Astrocyte (in vitro differentiated cells and primary cell): ENCODE data around the gene AUTS2. TPM values are rescaled to one million over a fixed set of nuclear protein-coding genes. Genes with fewer than 3 reads are reported as not detected.
A peak's percentile ranks its signal among the peaks of the same experiment; 100 is the strongest.

Source experiments
- DNase-seq: peaks from one replicate; pipeline ENCODE4 v3.0.0-alpha.2; 2010; ENCODE audit warnings: low read depth
- FAIRE-seq: peaks from 2 replicates; lab custom pipeline; 2011; peaks lifted over from hg19 to GRCh38; lab: Jason Lieb, UNC
- H2AFZ ChIP-seq: 2 replicates; pipeline ENCODE4 v1.6.0; 2012; ENCODE audit warnings: low read depth, low read length, inconsistent platforms
- H3K27ac ChIP-seq: 2 replicates; pipeline ENCODE4 v1.5.1; 2011; ENCODE audit warnings: low read depth, low read length, inconsistent platforms
- H3K27me3 ChIP-seq: 2 replicates; pipeline ENCODE4 v1.6.0; 2011; ENCODE audit warnings: low read length, inconsistent platforms; ENCODE audit not compliant: insufficient read depth
- H3K36me3 ChIP-seq: 2 replicates; pipeline ENCODE4 v1.5.1; 2011; ENCODE audit warnings: low read length, inconsistent platforms; ENCODE audit not compliant: insufficient read depth
- H3K4me1 ChIP-seq: 2 replicates; pipeline ENCODE4 v1.5.1; 2011; ENCODE audit warnings: low read length, inconsistent platforms; ENCODE audit not compliant: insufficient read depth
- H3K4me2 ChIP-seq: 2 replicates; pipeline ENCODE4 v1.6.0; 2012; ENCODE audit warnings: low read length, inconsistent platforms
- H3K4me3 ChIP-seq: 2 replicates; pipeline ENCODE4 v1.5.1; 2011; ENCODE audit warnings: low read depth, mild to moderate bottlenecking, low read length, inconsistent platforms; ENCODE audit not compliant: insufficient read depth
- H3K79me2 ChIP-seq: 2 replicates; pipeline ENCODE4 v1.6.0; 2012; ENCODE audit warnings: mild to moderate bottlenecking, low read length, inconsistent platforms; ENCODE audit not compliant: insufficient read depth
- H3K9ac ChIP-seq: 2 replicates; pipeline ENCODE4 v1.6.0; 2012; ENCODE audit warnings: mild to moderate bottlenecking, low read length, inconsistent platforms
- H3K9me3 ChIP-seq: 2 replicates; pipeline ENCODE4 v1.5.1; 2012; ENCODE audit warnings: low read depth, mild to moderate bottlenecking, low read length, inconsistent platforms; ENCODE audit not compliant: insufficient read depth
- H4K20me1 ChIP-seq: 2 replicates; pipeline ENCODE4 v1.6.0; 2012; ENCODE audit warnings: low read length, inconsistent platforms; ENCODE audit not compliant: insufficient read depth
- H3K27ac Mint-ChIP-seq: one replicate; pipeline ENCODE4 v1.8.0; 2021; ENCODE audit warnings: mild to moderate bottlenecking, mixed read lengths; ENCODE audit not compliant: unreplicated experiment
- H3K27me3 Mint-ChIP-seq: one replicate; pipeline ENCODE4 v1.8.0; 2021; ENCODE audit warnings: low read depth, mixed read lengths; ENCODE audit not compliant: unreplicated experiment
- H3K36me3 Mint-ChIP-seq: one replicate; pipeline ENCODE4 v1.8.0; 2021; ENCODE audit warnings: low read depth, mixed read lengths; ENCODE audit not compliant: unreplicated experiment
- H3K4me1 Mint-ChIP-seq: one replicate; pipeline ENCODE4 v1.8.0; 2021; ENCODE audit warnings: low read depth, mixed read lengths; ENCODE audit not compliant: unreplicated experiment
- H3K4me3 Mint-ChIP-seq: one replicate; pipeline ENCODE4 v1.8.0; 2021; ENCODE audit warnings: mild to moderate bottlenecking, moderate library complexity, mixed read lengths; ENCODE audit not compliant: unreplicated experiment
- H3K9me3 Mint-ChIP-seq: one replicate; pipeline ENCODE4 v1.8.0; 2021; ENCODE audit warnings: mild to moderate bottlenecking, mixed read lengths; ENCODE audit not compliant: unreplicated experiment
- EZH2 ChIP-seq: IDR thresholded peaks from 2 replicates; pipeline ENCODE4 v1.6.1; 2012; ENCODE audit warnings: mild to moderate bottlenecking, low read length, inconsistent platforms; ENCODE audit not compliant: insufficient read depth
- total RNA-seq: library from RNA; stranded (reverse); gene quantifications from 2 replicates; pipeline ENCODE4 v1.2.1, GENCODE V29; 2021
- TF ChIP-seq, protein P1 (sequence below): IDR thresholded peaks from 2 replicates; pipeline ENCODE4 v1.5.1; 2011; ENCODE audit warnings: low read depth, mild to moderate bottlenecking, inconsistent platforms, low read length, moderate library complexity; ENCODE audit not compliant: insufficient read depth

The AUTS2 gene
- total RNA-seq, 1 donor from 2014 or later = 73.2 TPM

GRCh38 chr7:70696201-70696754 lies 1098.0 kb downstream of the AUTS2 start:
- peak overlapping the region; percentile 95 for H3K27ac Mint-ChIP-seq

GRCh38 chr7:70698219-70698832 lies 1100.1 kb downstream of the AUTS2 start:
- H3K4me1 ChIP-seq = peaks cover 3% of the 10 kb centered on the region
- H4K20me1 ChIP-seq = peaks cover 71% of the 10 kb centered on the region
- H3K9ac ChIP-seq = no peak overlapping the region
- Mint-ChIP-seq H3K4me3 (peak overlapping the region; percentile 99), H3K36me3 (peaks cover 4% of the 10 kb centered on the region), H3K9me3 (no peaks in the 10 kb centered on the region), H3K27me3 (no peaks in the 10 kb centered on the region), H3K27ac (peak overlapping the region; percentile 0), H3K4me1 (peaks cover 21% of the 10 kb centered on the region)
- no peak overlapping the region for H3K27ac ChIP-seq
- H3K79me2 ChIP-seq = peaks cover 86% of the 10 kb centered on the region
- peaks cover 10% of the 10 kb centered on the region for H3K36me3 ChIP-seq
- H3K4me3 ChIP-seq = no peak overlapping the region
- FAIRE-seq (peak; percentile 41), DNase-seq (peak; percentile 46)
- no peaks in the 10 kb centered on the region for H3K9me3 ChIP-seq
- H3K27me3 ChIP-seq = no peaks in the 10 kb centered on the region
- H3K4me2 ChIP-seq = peak overlapping the region; percentile 93
- H2AFZ ChIP-seq = no peak overlapping the region
- TF ChIP-seq, protein P1, sequence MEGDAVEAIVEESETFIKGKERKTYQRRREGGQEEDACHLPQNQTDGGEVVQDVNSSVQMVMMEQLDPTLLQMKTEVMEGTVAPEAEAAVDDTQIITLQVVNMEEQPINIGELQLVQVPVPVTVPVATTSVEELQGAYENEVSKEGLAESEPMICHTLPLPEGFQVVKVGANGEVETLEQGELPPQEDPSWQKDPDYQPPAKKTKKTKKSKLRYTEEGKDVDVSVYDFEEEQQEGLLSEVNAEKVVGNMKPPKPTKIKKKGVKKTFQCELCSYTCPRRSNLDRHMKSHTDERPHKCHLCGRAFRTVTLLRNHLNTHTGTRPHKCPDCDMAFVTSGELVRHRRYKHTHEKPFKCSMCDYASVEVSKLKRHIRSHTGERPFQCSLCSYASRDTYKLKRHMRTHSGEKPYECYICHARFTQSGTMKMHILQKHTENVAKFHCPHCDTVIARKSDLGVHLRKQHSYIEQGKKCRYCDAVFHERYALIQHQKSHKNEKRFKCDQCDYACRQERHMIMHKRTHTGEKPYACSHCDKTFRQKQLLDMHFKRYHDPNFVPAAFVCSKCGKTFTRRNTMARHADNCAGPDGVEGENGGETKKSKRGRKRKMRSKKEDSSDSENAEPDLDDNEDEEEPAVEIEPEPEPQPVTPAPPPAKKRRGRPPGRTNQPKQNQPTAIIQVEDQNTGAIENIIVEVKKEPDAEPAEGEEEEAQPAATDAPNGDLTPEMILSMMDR = peak; percentile 98
- TF ChIP-seq EZH2 = no peak

More at GRCh38 chr7:70696201-70696754, 1098.0 kb downstream of the AUTS2 start:
- DNase-seq (peak; percentile 58), FAIRE-seq (peak; percentile 81)
- H3K9me3 Mint-ChIP-seq = no peaks in the 10 kb centered on the region
- Histone ChIP-seq H3K79me2 (peaks cover 66% of the 10 kb centered on the region), H3K27me3 (no peaks in the 10 kb centered on the region), H3K4me2 (peak overlapping the region; percentile 93), H3K27ac (peak overlapping the region; percentile 83), H3K9me3 (no peaks in the 10 kb centered on the region), H3K4me3 (peak overlapping the region; percentile 78), H3K36me3 (peaks cover 5% of the 10 kb centered on the region), H3K4me1 (peaks cover 5% of the 10 kb centered on the region), H3K9ac (peak overlapping the region; percentile 92), H4K20me1 (peaks cover 51% of the 10 kb centered on the region), H2AFZ (peak overlapping the region; percentile 25)
- no peaks in the 10 kb centered on the region for H3K27me3 Mint-ChIP-seq
- TF ChIP-seq EZH2 = no peak
- TF ChIP-seq, protein P1 = no peak
- H3K36me3 Mint-ChIP-seq = no peaks in the 10 kb centered on the region
- H3K4me3 Mint-ChIP-seq = peak overlapping the region; percentile 99
- H3K4me1 Mint-ChIP-seq = peaks cover 19% of the 10 kb centered on the region

GRCh38 chr7:70699271-70699670 lies 1101.0 kb downstream of the AUTS2 start:
- TF ChIP-seq, protein P1 = no peak
- no peak for TF ChIP-seq EZH2
- FAIRE-seq = no peak
- H3K79me2 ChIP-seq = peaks cover 95% of the 10 kb centered on the region

More at GRCh38 chr7:70699271-70699670, 1101.0 kb downstream of the AUTS2 start:
- peaks cover 19% of the 10 kb centered on the region for H3K4me1 Mint-ChIP-seq
- H4K20me1 ChIP-seq = peaks cover 81% of the 10 kb centered on the region
- no peak overlapping the region for H3K4me3 ChIP-seq
- no peaks in the 10 kb centered on the region for H3K4me1 ChIP-seq
- H3K36me3 Mint-ChIP-seq = peaks cover 6% of the 10 kb centered on the region
- no peaks in the 10 kb centered on the region for H3K9me3 Mint-ChIP-seq
- H3K27ac ChIP-seq = no peak overlapping the region
- H3K4me3 Mint-ChIP-seq = no peak overlapping the region
- H3K27me3 ChIP-seq = no peaks in the 10 kb centered on the region
- H3K27ac Mint-ChIP-seq = no peak overlapping the region
- H3K9ac ChIP-seq = no peak overlapping the region
- H3K27me3 Mint-ChIP-seq = no peaks in the 10 kb centered on the region
- no peak for DNase-seq
- no peak overlapping the region for H3K4me2 ChIP-seq
- peaks cover 10% of the 10 kb centered on the region for H3K36me3 ChIP-seq
- no peak overlapping the region for H2AFZ ChIP-seq
- H3K9me3 ChIP-seq = no peaks in the 10 kb centered on the region
